HCT116 (cell line): ENCODE measurements around the gene NTN5. TPM values are rescaled to one million over a fixed set of nuclear protein-coding genes. Genes with fewer than 3 reads are reported as not detected.
"Not testable (repeated sequence)": the region's sequence is repeated elsewhere in the genome, so short reads cannot be mapped to it uniquely, and the experiment has no call there.

Source experiments
- ATAC-seq: fragments of 200-7000 bp; cut with Tn5 transposase; 2 replicates; pipeline ENCODE4 v1.9.1; 2020; ENCODE audit warnings: mild to moderate bottlenecking, moderate library complexity
- BruUV-seq: library from RNA; stranded (reverse); fragments of 400-500 nt; replicated peaks from 2 replicates; lab custom pipeline; 2021; lab: Mats Ljungman, UMichigan
- CTCF ChIA-PET: fragments of 300-600 bp; sonication (Branson Sonifier 250); formaldehyde crosslinking; loops from one replicate; lab custom pipeline; 2021; ENCODE audit warnings: antibody characterized with exemption; lab: Charles Lee
- POLR2A ChIA-PET: fragments of 300-600, 350-600 bp; sonication (Branson Sonifier 250); formaldehyde crosslinking; loops from one replicate; lab custom pipeline; 2021; ENCODE audit warnings: antibody characterized with exemption; lab: Charles Lee
- RAD21 ChIA-PET, 2 experiments: fragments of 300-600 bp; sonication (Branson Sonifier 250); formaldehyde crosslinking; loops; one replicate each; lab custom pipeline; 2023; ENCODE audit warnings: low total read pairs in 2 of 2; ENCODE audit not compliant: uncharacterized antibody in 2 of 2, unreplicated experiment in 2 of 2, low non-redundant PET in 1 of 2; lab: Charles Lee
- DNase-seq: peaks from one replicate; pipeline ENCODE4 v3.0.0-alpha.2; 2010; ENCODE audit warnings: low read depth, low spot score
- H2AFZ ChIP-seq: fragments of 200-600 bp; shearing (Covaris generic), sonication (generic); 2 replicates; pipeline ENCODE4 v1.6.1; 2017; ENCODE audit warnings: low read depth, mixed run types, mixed read lengths, antibody characterized with exemption, low read length; ENCODE audit not compliant: poor library complexity, severe bottlenecking
- H3K27ac ChIP-seq: 2 replicates; pipeline ENCODE4 v1.5.1; 2012; ENCODE audit warnings: low read depth, low read length
- H3K27me3 ChIP-seq: fragments of 200-600 bp; sonication (generic); 2 replicates; pipeline ENCODE4 v1.6.1; 2016; ENCODE audit warnings: mixed run types, low read length, mixed read lengths; ENCODE audit not compliant: insufficient read depth
- H3K36me3 ChIP-seq, 2 experiments: fragments of 200-500 bp in 1 of 2; fragments of 200-600 bp in 1 of 2; sonication (Bioruptor generic) in 1 of 2; sonication (generic) in 1 of 2; 2 replicates each; pipeline versions ENCODE4 v1.5.1 to v1.6.1; 2014 to 2016; ENCODE audit warnings: low read length in 2 of 2, inconsistent platforms in 1 of 2, mixed read lengths in 1 of 2, mixed run types in 1 of 2; ENCODE audit not compliant: insufficient read depth in 2 of 2, control insufficient read depth in 1 of 2
- H3K4me1 ChIP-seq, 2 experiments: fragments of 200-600 bp in 1 of 2; sonication (generic) in 1 of 2; 2 replicates each; pipeline versions ENCODE4 v1.5.1 to v1.6.1; 2012 to 2017; ENCODE audit warnings: low read length in 2 of 2, inconsistent platforms in 1 of 2, mild to moderate bottlenecking in 1 of 2, mixed read lengths in 1 of 2, mixed run types in 1 of 2, moderate library complexity in 1 of 2; ENCODE audit not compliant: insufficient read depth in 2 of 2, control insufficient read depth in 1 of 2
- H3K4me2 ChIP-seq: fragments of 200-600 bp; sonication (generic); 2 replicates; pipeline ENCODE4 v1.6.1; 2017; ENCODE audit warnings: mixed run types, low read length, mixed read lengths
- H3K4me3 ChIP-seq, 2 experiments: fragments of 200-600 bp in 1 of 2; sonication (generic) in 1 of 2; replicated peaks in 1 of 2; 2 replicates each; pipeline ENCODE4 v1.5.1; 2011 to 2016; ENCODE audit warnings: low read length in 2 of 2, control low read depth in 1 of 2, low read depth in 1 of 2, mild to moderate bottlenecking in 1 of 2, mixed read lengths in 1 of 2, mixed run types in 1 of 2
- H3K79me2 ChIP-seq: fragments of 200-600 bp; sonication (generic); 2 replicates; pipeline ENCODE4 v1.6.1; 2017; ENCODE audit warnings: mild to moderate bottlenecking, mixed run types, low read length, moderate library complexity, mixed read lengths; ENCODE audit not compliant: insufficient read depth
- H3K9ac ChIP-seq: fragments of 200-600 bp; sonication (generic); 2 replicates; pipeline ENCODE4 v1.6.1; 2016; ENCODE audit warnings: low read length, mixed read lengths
- H3K9me2 ChIP-seq: fragments of 200-600 bp; sonication (generic), shearing (Covaris generic); 2 replicates; pipeline ENCODE4 v1.6.1; 2017; ENCODE audit warnings: mixed run types, mild to moderate bottlenecking, moderate library complexity; ENCODE audit not compliant: insufficient read depth
- H3K9me3 ChIP-seq, 2 experiments: fragments of 200-500 bp in 1 of 2; fragments of 200-600 bp in 1 of 2; sonication (Bioruptor generic) in 1 of 2; sonication (generic) in 1 of 2; 2 replicates each; pipeline ENCODE4 v1.6.1; 2014 to 2017; ENCODE audit warnings: low read length in 2 of 2, mixed read lengths in 2 of 2, inconsistent platforms in 1 of 2, low read depth in 1 of 2, mild to moderate bottlenecking in 1 of 2, mixed run types in 1 of 2, moderate library complexity in 1 of 2; ENCODE audit not compliant: control insufficient read depth in 1 of 2, insufficient read depth in 1 of 2
- H4K20me1 ChIP-seq: fragments of 200-600 bp; sonication (generic), shearing (Covaris generic); 2 replicates; pipeline ENCODE4 v1.6.1; 2017; ENCODE audit warnings: mixed run types, mild to moderate bottlenecking, moderate library complexity; ENCODE audit not compliant: insufficient read depth
- CEBPB ChIP-seq: IDR thresholded peaks from 2 replicates; pipeline ENCODE4 v1.6.1; 2012; ENCODE audit warnings: low read depth
- EGR1 ChIP-seq: IDR thresholded peaks from 2 replicates; pipeline ENCODE4 v1.6.1; 2012; ENCODE audit warnings: low read depth
- EZH2 ChIP-seq: fragments of 200-600 bp; sonication (generic); IDR thresholded peaks from 2 replicates; pipeline ENCODE4 v1.6.1; 2017; ENCODE audit warnings: antibody characterized with exemption, mixed run types
- POLR2A ChIP-seq: IDR thresholded peaks from 2 replicates; pipeline ENCODE4 v1.7.0; 2011; ENCODE audit warnings: borderline replicate concordance; ENCODE audit not compliant: insufficient read depth, insufficient read length; ENCODE audit errors: extremely low read depth
- POLR2AphosphoS5 ChIP-seq: IDR thresholded peaks from 2 replicates; pipeline ENCODE4 v1.6.1; 2011; ENCODE audit warnings: mild to moderate bottlenecking, low read depth, low read length, moderate library complexity
- TCF7L2 ChIP-seq: IDR thresholded peaks from 2 replicates; pipeline ENCODE4 v1.7.0; 2011; ENCODE audit warnings: borderline replicate concordance, inconsistent platforms; ENCODE audit not compliant: insufficient read depth, insufficient read length; ENCODE audit errors: extremely low read depth
- YY1 ChIP-seq: IDR thresholded peaks from 2 replicates; pipeline ENCODE4 v1.6.1; 2011; ENCODE audit warnings: low read length, low read depth, moderate library complexity, mild to moderate bottlenecking; ENCODE audit not compliant: insufficient replicate concordance; ENCODE audit errors: extremely low read depth
- ZFX ChIP-seq: fragments of 450-650 bp; IDR thresholded peaks from 2 replicates; pipeline ENCODE4 v1.6.1; 2017
- intact Hi-C: fragments of 100-400 bp; cut with micrococcal nuclease; formaldehyde crosslinking; loops from 2 replicates; pipeline ENCODE4 v1.10.0; 2022
- total RNA-seq: library from RNA; stranded (reverse); gene quantifications from one replicate; pipeline ENCODE4 v1.2.1, GENCODE V29; 2021; ENCODE audit not compliant: unreplicated experiment

Gene NTN5
- total RNA-seq, 1 experiment from 2014 or later, result 3.1 TPM

- DNase-seq (no peak), ATAC-seq (no peak)
- no peaks in the 10 kb centered on the region for H3K9me3 ChIP-seq
- no TSS peak for BruUV-seq
- H3K4me2 ChIP-seq, result no peak overlapping the region
- no peaks in the 10 kb centered on the region for H3K79me2 ChIP-seq
- no peaks in the 10 kb centered on the region for H4K20me1 ChIP-seq
- H2AFZ ChIP-seq, result no peak overlapping the region
- H3K4me3 ChIP-seq, result no peak overlapping the region
- intact Hi-C loops, result no loop called here
- H3K4me1 ChIP-seq, result peaks cover 2 to 24% of the 10 kb centered on the region in 2 experiments; a peak in 3 of 4 replicates
- no peak overlapping the region for H3K27ac ChIP-seq
- TF ChIP-seq EZH2 (no peak), ZFX (no peak)
- ChIA-PET CTCF (interaction anchor here (0.5 to 1.2 kb wide), 2 partner anchors 14 to 24 kb away, joined by 3 to 8 read pairs; partner anchors contain the start of gene CA11), POLR2A (no interaction called here), RAD21 (no interaction called here)
- no peaks in the 10 kb centered on the region for H3K9me2 ChIP-seq
- no peak overlapping the region for H3K9ac ChIP-seq
- H3K27me3 ChIP-seq, result no peaks in the 10 kb centered on the region
- H3K36me3 ChIP-seq, result no peaks in the 10 kb centered on the region
Observed at GRCh38 chr19:48659768-48660167, 13.0 kb downstream of the NTN5 start.

GRCh38 chr19:48658483-48658882 is 14.3 kb downstream of the NTN5 start:
- TF ChIP-seq POLR2AphosphoS5 (no peak), YY1 (no peak), EGR1 (no peak), CEBPB (no peak), ZFX (no peak), TCF7L2 (no peak), POLR2A (no peak)
- ATAC-seq (no peak), DNase-seq (no peak)
- Histone ChIP-seq H4K20me1 (no peaks in the 10 kb centered on the region), H3K9me3 (no peaks in the 10 kb centered on the region), H3K9ac (no peak overlapping the region), H3K27me3 (no peaks in the 10 kb centered on the region), H3K4me3 (no peak overlapping the region), H3K4me1 (peaks cover 3 to 28% of the 10 kb centered on the region in 2 experiments), H2AFZ (no peak overlapping the region), H3K79me2 (no peaks in the 10 kb centered on the region), H3K36me3 (no peaks in the 10 kb centered on the region), H3K4me2 (no peak overlapping the region), H3K27ac (no peak overlapping the region), H3K9me2 (no peaks in the 10 kb centered on the region)
- no TSS peak for BruUV-seq
- ChIA-PET POLR2A (no interaction called here), CTCF (no interaction called here), RAD21 (no interaction called here)
- intact Hi-C loops, result no loop called here

- H4K20me1 ChIP-seq, H3K9me2 ChIP-seq, BruUV-seq, H2AFZ ChIP-seq, RAD21 ChIA-PET, H3K27ac ChIP-seq, CTCF ChIA-PET, H3K4me3 ChIP-seq, DNase-seq, H3K36me3 ChIP-seq, H3K9ac ChIP-seq, H3K9me3 ChIP-seq, H3K4me2 ChIP-seq, ATAC-seq, intact Hi-C loops, H3K27me3 ChIP-seq, H3K79me2 ChIP-seq: not testable (repeated sequence)
- peaks cover 10 to 35% of the 10 kb centered on the region in 2 experiments for H3K4me1 ChIP-seq
- POLR2A ChIA-PET, result interaction anchor here (0.6 kb wide), 1 partner anchor 187 kb away, joined by 4 read pairs; no protein-coding TSS in a partner anchor
Observed at GRCh38 chr19:48657828-48658227, 15.0 kb downstream of the NTN5 start.
